Limb (tissue), 2 donors: Measurements from ENCODE around the gene RGPD6.
"Not testable (repeated sequence)": the region's sequence is repeated elsewhere in the genome, so short reads cannot be mapped to it uniquely, and the experiment has no call there.

Experiments used
- DNase-seq, 2 donors: peaks; one replicate each; pipeline ENCODE4 v3.0.0-alpha.2; 2016; ENCODE audit errors: extremely low spot score in 2 of 2

Gene RGPD6

DNA sequence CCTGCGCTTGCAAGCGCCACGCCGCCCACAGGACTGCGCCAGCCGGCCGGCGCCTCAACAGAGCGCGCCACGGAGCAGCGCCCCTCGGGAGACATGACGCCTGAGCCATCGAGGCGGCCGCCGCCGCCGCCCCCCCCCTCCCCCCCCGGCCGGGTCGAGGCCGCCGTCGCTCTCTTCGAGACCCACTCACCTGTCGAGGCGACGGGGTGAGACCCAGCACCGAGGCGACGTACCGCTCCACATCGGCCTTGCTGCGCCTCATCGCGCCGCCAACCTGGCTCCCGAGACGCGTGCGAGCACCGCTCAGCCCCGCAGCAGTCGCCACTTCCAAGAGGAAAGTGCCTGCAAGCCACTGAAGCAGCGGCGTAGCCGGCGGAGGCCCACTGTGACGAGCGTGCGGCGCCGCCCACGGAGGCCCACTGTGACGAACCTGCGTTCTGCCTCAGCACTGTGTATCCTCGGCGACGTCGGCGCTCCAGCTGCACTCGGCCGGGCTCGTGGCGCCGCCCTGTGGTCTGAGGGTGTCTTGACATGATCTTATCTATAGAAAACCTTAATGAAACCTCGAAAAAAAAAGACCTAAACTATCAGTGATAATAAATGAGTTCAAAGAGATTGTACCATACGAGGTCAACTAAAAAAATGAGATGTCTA, at the start of gene RGPD6:
TSS of gene RGPD6 (minus strand) at position 460 of the 654 bp plus-strand sequence. CDS start at position 262, 198 bp downstream.
- not testable (repeated sequence) for DNase-seq

DNA sequence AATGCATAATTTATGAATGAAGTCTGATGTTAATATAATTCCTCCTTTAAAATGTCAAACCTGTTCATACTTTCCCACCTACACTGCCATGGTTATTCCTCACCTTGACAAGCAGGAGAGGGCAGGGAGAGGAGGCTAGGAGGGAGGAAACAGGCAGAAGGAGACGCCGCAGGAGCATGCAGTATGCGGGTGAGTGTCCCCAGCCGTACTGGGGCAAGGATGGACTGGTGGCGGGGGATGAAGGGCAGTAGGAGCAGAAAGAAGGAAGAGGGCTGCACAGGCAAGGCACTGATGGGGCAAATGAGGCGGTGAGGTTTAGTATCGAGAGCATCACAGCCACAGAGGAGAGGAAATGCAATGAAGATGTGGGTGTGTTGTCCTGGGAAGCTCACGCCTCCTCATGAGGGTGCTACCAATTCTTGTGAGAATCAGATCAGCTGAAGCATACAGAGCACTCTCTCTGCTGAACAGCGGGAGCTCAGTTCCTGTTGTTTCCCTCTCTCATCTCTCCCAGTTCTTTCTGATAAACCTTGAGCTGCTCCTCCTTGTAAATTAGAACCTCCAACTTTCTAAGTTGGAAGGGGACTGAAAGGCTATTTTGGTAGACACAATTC, 42.4 kb upstream of the RGPD6 start:
- DNase-seq, result not testable (repeated sequence)

DNA sequence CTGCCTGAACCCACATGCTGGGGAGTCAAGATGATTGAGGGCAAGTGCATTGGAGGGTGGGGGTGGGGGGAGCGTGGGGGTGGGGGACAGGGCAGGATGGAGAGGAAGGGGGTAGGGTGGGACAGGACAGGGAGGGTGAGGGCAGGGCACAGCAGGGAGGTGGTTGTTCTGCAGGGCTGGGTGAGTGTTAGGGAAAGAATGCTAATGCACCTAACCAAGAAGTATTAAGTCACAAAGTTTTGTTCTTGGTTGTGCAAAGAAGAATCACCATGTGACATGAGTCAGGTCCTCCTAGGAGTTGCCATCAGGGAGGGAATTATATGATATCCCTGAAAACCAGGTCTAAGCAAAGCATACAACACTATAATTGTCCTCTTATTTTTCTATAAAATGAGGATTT, 36.9 kb upstream of the RGPD6 start:
- not testable (repeated sequence) for DNase-seq

GRCh38 chr2:110610613-110611250, 33.7 kb upstream of the RGPD6 start:
- DNase-seq, result peak in 1 of 2 donors; percentile 34

GRCh38 chr2:110609843-110610612, 33.0 kb upstream of the RGPD6 start:
- not testable (repeated sequence) for DNase-seq

DNA sequence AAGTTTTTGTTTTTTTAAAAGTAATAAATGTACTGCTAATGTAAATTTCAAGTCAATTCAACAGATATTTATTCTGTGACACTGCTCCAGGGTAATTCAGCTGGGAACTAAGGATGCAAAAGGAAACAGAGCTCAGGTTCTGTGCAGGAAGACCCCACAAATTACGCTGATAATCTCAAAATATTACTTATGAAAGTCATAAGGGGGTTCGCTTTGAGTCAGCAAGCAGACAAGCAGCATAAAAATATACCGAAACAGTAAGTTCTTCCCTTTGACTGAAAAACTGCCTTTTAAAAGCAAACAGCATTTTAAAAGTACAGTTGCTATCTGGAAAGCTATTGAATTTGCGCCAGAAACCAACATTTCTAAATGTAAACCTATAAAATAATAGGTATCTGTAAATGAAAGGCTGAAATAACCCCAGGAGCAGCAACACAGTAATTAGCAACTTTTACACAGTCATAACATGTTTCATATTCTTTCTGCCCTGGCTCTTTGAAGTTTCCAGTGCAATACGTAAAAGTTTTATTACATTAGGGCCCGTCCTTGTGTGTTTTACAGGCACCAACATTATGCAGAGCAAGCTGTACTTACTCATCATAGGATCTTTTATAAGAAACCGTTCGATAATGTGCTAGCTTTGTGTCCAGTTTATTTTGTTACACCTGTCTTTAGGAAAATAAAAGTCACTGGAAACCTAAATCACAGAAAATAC, 31.9 kb upstream of the RGPD6 start:
- DNase-seq, result not testable (repeated sequence)

DNA sequence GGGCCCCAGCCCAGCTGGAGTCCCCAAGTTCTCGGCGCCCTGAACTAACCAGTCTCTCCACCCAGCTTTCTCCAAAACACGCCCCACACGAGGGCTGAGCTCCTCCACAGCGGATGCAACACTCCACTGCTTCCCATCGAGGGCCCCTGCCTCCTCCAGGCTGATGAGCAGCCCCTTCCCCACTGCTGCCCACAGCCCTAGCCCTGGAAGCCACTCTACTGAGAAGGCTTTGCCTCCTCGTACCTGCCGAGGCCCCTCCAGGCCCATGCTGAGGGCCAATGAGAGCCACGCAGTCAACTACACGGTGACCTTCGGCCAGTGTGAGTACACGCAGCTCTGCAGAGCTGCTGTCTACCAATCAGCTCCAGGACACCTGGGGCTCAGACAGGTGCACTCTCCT, 28.0 kb upstream of the RGPD6 start:
- DNase-seq, result not testable (repeated sequence)

DNA sequence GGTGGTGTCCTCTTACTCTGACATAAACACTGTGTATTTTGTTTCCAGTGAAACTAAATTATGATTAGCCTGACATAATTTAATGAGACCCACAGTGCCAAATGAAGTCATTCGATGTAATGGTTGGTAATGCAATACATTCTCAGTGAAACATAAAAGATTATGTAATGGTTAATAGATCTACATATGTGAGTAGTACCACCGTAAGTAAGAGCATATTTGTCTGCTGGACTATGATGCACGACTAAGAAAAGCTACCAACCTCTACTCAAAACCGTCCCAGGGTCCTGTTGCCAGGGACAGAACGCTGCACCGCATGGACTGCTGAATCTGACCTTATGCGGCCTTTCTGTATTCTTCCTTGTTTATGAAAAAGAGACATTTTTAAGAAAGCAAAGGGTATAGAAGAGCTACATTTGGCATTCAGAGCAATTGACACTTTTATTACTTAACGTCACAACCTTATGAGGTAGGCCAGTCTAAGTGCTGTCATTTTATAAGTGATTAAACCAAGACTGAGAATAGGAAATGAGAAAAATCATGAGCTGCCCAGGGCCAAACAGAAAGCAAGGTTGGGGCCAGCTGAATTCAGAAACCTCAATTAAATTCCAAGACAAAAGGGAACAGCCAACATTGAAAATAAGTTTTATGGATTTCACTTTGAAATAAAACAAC, 27.0 kb upstream of the RGPD6 start:
- DNase-seq, result not testable (repeated sequence)

GRCh38 chr2:110602139-110602538, 25.1 kb upstream of the RGPD6 start:
- not testable (repeated sequence) for DNase-seq

- not testable (repeated sequence) for DNase-seq
These were observed 15.0 kb upstream of the RGPD6 start for GRCh38 chr2:110591973-110592372.

DNA sequence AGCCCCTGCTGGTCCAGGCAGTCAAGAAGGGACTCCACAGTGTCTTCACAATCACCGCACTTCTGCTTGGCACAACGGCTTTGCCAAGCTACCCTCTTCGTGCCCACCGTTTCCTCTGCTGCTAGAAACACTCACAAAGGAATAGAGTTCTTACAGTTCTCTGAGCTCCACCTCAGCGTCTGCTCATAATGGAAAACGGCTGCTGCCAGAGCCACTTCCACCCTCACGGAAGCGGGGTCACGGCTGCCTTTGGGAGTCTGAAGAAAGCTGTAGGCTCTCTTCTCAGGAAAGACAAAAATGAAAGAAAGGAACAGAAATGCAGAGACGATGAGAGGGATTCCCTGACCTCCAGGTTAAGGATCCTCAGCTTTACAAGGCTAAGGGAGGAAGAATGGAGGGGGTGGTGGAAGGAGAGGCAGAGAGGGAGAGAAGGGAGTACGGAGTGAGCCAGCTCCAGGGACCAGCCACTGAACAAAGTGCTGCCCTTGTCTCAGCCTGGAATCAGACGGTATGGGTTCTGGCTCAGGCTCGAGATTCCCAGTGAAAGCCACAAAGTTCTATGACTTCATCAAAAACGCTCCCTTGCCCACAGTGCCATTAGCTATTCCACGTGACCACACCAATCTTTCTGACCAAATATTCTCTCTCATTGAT, 12.8 kb upstream of the RGPD6 start:
- DNase-seq, result not testable (repeated sequence)

- not testable (repeated sequence) for DNase-seq
These were observed 11.5 kb upstream of the RGPD6 start for GRCh38 chr2:110588520-110588919.

- not testable (repeated sequence) for DNase-seq
These were observed 2.4 kb upstream of the RGPD6 start for GRCh38 chr2:110579216-110579965.

DNA sequence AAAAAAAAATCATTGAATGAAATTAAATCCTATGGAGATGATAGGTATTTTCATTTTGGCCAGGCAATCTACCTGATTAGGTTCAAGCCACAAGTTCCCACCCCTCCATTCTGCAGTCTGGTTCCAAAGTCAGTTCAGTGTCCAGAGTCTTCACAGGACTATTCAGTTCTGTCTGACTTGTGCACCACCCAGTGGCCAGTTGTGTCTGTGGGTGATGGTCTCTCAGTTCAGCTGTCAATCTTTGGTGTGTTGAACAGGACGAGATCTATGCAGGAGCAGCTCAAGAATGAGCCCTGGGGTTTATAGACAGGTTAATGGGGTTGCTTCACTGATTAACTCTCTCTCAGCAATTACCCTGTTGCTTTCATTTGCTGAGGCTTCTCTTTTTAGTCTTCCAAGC, 1.4 kb upstream of the RGPD6 start:
- DNase-seq, result not testable (repeated sequence)

DNA sequence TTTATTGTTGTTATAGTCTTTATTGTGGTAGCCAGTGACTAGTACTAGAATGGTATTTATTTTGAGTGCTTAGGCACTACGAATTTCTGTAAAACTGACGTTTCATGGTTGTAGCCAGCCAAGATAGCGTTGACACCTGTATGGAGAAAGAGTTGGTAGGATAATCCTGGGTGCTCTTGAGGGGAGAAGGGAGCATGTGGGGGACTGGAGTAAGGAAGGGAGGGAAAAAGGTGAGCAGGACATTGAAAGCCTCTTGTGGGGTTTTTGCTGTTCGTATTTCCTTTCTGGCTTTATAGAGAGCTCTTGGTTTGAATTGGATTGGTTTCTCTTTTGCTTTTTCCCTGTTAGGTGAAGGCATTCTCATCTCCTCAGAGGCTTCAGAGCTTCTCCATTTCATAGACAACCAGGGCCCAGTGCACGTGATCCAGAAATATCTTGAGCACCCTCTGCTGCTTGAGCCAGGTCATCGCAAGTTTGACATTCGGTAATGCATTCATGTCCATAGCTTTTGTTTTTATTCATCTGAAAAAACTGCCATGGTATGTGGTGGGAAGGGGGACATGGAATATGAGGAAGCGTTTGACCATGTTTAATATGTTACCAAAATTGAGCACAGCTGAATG, 77.2 kb downstream of the RGPD6 start:
- DNase-seq, result not testable (repeated sequence)

GRCh38 chr2:110496027-110496426, 81.0 kb downstream of the RGPD6 start:
- not testable (repeated sequence) for DNase-seq

DNA sequence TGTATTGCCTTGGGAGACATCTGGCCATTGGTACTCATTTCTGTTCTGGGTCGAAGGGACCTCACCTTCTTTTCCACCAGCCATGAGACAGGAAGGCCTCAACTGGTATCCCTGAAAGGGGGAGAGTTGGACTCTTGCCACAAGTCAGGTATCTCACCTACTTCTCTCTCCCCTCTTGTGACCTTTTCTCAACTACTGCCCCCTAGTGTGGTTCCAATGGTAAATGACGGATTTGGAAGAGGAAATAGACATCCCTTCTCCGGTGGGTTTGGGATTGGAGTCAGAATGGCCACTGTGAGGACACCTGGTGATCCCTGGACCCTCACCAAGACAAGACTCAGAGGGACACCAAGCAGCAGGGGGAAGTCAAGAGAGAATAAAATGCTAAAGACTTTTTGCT, 82.5 kb downstream of the RGPD6 start:
- DNase-seq, result not testable (repeated sequence)

DNA sequence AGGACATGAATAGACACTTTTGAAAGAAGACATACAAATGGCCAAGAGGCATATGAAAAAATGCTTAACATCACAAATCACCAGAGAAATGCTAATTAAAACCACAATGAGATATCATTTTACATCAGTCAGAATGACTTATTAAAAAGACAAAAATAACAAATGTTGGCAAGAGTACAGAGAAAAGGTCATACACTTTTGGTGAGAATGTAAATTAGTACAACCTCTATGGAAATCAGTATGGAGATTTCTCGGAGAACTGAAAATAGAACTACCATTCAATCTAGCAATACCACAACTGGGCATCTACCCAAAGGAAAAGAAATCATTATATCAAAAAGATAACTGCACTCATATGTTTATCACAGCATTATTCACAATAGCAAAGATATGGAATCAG, 88.0 kb downstream of the RGPD6 start:
- DNase-seq, result not testable (repeated sequence)

GRCh38 chr2:110482697-110483096, 94.3 kb downstream of the RGPD6 start:
- DNase-seq, result not testable (repeated sequence)
